ENCODE data around the gene ARHGAP10.

DNA sequence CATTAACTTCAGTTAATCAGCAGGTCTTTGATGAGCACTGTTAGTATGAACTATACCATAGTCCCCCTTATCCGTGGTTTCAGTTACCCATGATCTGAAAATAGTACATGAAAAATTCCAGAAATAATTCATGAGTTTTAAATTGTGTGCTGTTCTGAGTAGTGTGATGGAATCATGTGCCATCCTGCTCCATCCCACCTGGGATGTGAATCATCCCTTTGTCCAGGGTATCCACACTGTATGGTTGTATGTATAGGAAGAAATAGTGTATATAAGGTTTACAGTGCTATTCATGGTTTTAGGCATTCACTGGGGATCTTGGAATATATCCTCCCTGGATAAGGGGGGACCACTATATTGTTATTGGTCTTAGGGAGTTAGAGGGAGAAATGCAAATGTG is 24.5 kb downstream of the ARHGAP10 start:
- TF ChIP-seq EZH2phosphoT487 (IDR thresholded peaks at IDR 0.05; ENCODE audit: borderline replicate concordance, low read length), result no peak
- TF ChIP-seq, protein P1, sequence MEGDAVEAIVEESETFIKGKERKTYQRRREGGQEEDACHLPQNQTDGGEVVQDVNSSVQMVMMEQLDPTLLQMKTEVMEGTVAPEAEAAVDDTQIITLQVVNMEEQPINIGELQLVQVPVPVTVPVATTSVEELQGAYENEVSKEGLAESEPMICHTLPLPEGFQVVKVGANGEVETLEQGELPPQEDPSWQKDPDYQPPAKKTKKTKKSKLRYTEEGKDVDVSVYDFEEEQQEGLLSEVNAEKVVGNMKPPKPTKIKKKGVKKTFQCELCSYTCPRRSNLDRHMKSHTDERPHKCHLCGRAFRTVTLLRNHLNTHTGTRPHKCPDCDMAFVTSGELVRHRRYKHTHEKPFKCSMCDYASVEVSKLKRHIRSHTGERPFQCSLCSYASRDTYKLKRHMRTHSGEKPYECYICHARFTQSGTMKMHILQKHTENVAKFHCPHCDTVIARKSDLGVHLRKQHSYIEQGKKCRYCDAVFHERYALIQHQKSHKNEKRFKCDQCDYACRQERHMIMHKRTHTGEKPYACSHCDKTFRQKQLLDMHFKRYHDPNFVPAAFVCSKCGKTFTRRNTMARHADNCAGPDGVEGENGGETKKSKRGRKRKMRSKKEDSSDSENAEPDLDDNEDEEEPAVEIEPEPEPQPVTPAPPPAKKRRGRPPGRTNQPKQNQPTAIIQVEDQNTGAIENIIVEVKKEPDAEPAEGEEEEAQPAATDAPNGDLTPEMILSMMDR (IDR thresholded peaks at IDR 0.05; ENCODE audit: low read depth, low read length, poor library complexity, severe bottlenecking), result no peak
